A673 (cell line): ENCODE measurements around the gene AMZ1. TPM values are rescaled to one million over a fixed set of nuclear protein-coding genes. Genes with fewer than 3 reads are reported as not detected.
"Not testable (repeated sequence)": the region's sequence is repeated elsewhere in the genome, so short reads cannot be mapped to it uniquely, and the experiment has no call there.

Source experiments
- BruUV-seq: library from RNA; stranded (reverse); fragments of 400-500 nt; replicated peaks from 2 replicates; lab custom pipeline; 2021; lab: Mats Ljungman, UMichigan
- CTCF ChIA-PET: fragments of 300-600 bp; sonication (Branson Sonifier 250); formaldehyde crosslinking; loops from one replicate; lab custom pipeline; 2022; ENCODE audit warnings: antibody characterized with exemption; lab: Charles Lee
- POLR2A ChIA-PET: fragments of 300-600 bp; sonication (Branson Sonifier 250); formaldehyde crosslinking; loops from one replicate; lab custom pipeline; 2022; ENCODE audit warnings: antibody characterized with exemption; ENCODE audit not compliant: low non-redundant PET; lab: Charles Lee
- DNase-seq: peaks from one replicate; pipeline ENCODE4 v3.0.0-alpha.2; 2015; ENCODE audit warnings: low spot score
- H3K27ac ChIP-seq: fragments of 200-600 bp; sonication (generic); 2 replicates; pipeline ENCODE4 v1.5.1; 2016; ENCODE audit warnings: mixed run types, low read depth, mild to moderate bottlenecking, mixed read lengths, antibody characterized with exemption, low read length; ENCODE audit not compliant: poor library complexity, severe bottlenecking
- H3K27me3 ChIP-seq: fragments of 200-600 bp; sonication (generic); replicated peaks from 2 replicates; pipeline ENCODE4 v1.6.1; 2017; ENCODE audit warnings: mixed run types, low read depth, mild to moderate bottlenecking, mixed read lengths, antibody characterized with exemption, low read length; ENCODE audit not compliant: insufficient read depth, poor library complexity
- H3K36me3 ChIP-seq: fragments of 200-600 bp; sonication (generic); 2 replicates; pipeline ENCODE4 v1.6.1; 2016; ENCODE audit warnings: mixed run types, mild to moderate bottlenecking, mixed read lengths, antibody characterized with exemption, low read length; ENCODE audit not compliant: insufficient read depth, poor library complexity, severe bottlenecking
- H3K4me1 ChIP-seq: fragments of 200-600 bp; sonication (generic); 2 replicates; pipeline ENCODE4 v1.6.1; 2017; ENCODE audit warnings: mixed run types, mild to moderate bottlenecking, mixed read lengths, antibody characterized with exemption, low read length; ENCODE audit not compliant: insufficient read depth, poor library complexity, severe bottlenecking
- H3K4me3 ChIP-seq: fragments of 200-600 bp; sonication (generic); 2 replicates; pipeline ENCODE4 v1.5.1; 2016; ENCODE audit warnings: low read depth, mixed run types, mild to moderate bottlenecking, mixed read lengths, low read length; ENCODE audit not compliant: poor library complexity, severe bottlenecking
- H3K9me3 ChIP-seq: fragments of 200-600 bp; sonication (generic); 2 replicates; pipeline ENCODE4 v1.6.1; 2016; ENCODE audit warnings: mixed run types, low read depth, mild to moderate bottlenecking, mixed read lengths, antibody characterized with exemption, low read length; ENCODE audit not compliant: poor library complexity, severe bottlenecking
- CTCF ChIP-seq: fragments of 300-800, 200-600 bp; sonication (generic); conservative IDR thresholded peaks from 2 replicates; pipeline ENCODE4 v1.5.1; 2017; ENCODE audit warnings: low read depth, mild to moderate bottlenecking, antibody characterized with exemption, low read length, moderate library complexity, mixed read lengths
- EZH2 ChIP-seq: fragments of 200-600 bp; sonication (generic); IDR thresholded peaks from 2 replicates; pipeline ENCODE4 v1.6.1; 2017; ENCODE audit warnings: borderline replicate concordance, low read depth, mild to moderate bottlenecking, mixed read lengths, antibody characterized with exemption, low read length; ENCODE audit not compliant: poor library complexity, severe bottlenecking
- intact Hi-C: fragments of 100-400 bp; cut with micrococcal nuclease; formaldehyde crosslinking; loops from one replicate; pipeline ENCODE4 v1.10.0; 2022; ENCODE audit not compliant: unreplicated experiment
- total RNA-seq: library from RNA; stranded (reverse); gene quantifications from 2 replicates; pipeline ENCODE4 v1.2.3, GENCODE V29; 2021

The AMZ1 gene
- total RNA-seq, 1 experiment from 2014 or later, result not detected

DNA sequence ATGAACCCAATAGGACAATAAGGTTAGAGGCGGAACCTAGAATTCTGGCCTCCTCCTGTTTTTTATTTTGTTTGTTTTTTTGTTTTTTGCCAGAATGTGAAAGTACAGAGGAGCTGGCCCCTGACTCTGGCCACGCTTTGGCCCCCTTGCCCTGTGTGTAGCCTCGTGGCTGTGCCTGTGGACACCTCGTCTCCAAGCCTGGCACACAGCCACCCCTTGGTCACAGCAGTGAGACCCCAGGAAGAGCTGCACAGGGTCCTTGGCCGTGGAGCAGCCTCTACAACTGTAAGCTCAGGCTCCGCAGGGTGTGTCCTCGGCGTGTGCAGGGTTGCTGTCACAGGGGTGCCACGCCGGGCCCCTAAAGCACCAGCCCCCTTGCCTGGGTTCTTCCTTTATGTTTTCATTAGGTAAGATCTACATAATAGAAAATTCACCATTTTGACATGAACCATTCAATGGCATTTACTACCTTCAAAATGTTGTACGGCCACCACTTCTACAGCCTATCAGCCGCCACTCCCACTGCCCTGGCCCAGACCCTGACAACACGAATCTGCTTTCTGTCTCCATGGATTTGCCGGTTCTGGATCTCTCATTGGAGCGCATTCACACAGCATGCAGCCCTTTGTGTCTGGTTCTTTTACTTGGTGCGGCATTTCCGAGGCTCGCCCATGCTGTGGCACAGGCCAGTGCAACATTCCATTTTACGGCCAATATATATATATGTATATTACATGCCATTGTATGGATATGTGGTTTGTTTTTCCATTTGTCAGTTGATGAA, 51.0 kb downstream of the AMZ1 start:
- ChIA-PET CTCF (no interaction called here), POLR2A (no interaction called here)
- no peak overlapping the region for H3K27ac ChIP-seq
- no TSS peak for BruUV-seq
- peaks cover 9% of the 10 kb centered on the region for H3K4me1 ChIP-seq
- no peak overlapping the region for H3K4me3 ChIP-seq
- no peaks in the 10 kb centered on the region for H3K9me3 ChIP-seq
- H3K36me3 ChIP-seq, result no peaks in the 10 kb centered on the region
- TF ChIP-seq EZH2, result no peak
- no peak for TF ChIP-seq CTCF
- H3K27me3 ChIP-seq, result no peaks in the 10 kb centered on the region
- intact Hi-C loops, result no loop called here
- DNase-seq, result no peak

GRCh38 chr7:2743523-2744185, 55.7 kb downstream of the AMZ1 start:
- H3K36me3 ChIP-seq, DNase-seq, H3K27ac ChIP-seq, H3K9me3 ChIP-seq, H3K4me1 ChIP-seq, CTCF ChIA-PET, H3K27me3 ChIP-seq, intact Hi-C loops, BruUV-seq, POLR2A ChIA-PET, H3K4me3 ChIP-seq: not testable (repeated sequence)

GRCh38 chr7:2748684-2749083, 60.7 kb downstream of the AMZ1 start:
- H3K4me3 ChIP-seq, H3K27me3 ChIP-seq, H3K4me1 ChIP-seq, H3K9me3 ChIP-seq, POLR2A ChIA-PET, H3K27ac ChIP-seq, H3K36me3 ChIP-seq, BruUV-seq, DNase-seq, CTCF ChIA-PET, intact Hi-C loops: not testable (repeated sequence)

DNA sequence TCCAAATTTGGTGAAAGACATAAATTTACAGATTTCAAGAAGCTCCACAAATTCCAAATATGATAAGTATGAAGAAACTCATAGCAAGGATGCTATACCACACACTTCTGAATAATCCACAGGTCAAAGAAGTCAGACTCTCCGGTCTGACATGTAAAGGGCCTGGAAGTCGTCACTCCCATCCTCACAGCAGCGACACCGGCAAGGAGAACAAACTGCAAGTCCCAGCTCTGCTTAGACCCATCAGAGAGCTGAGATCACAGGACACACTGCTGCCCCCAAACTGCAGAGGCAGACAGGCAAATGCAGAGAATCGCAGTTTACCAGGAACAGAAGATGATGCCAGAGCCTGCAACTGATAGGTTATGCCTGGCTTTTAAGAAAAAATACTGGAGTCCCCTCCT, 62.0 kb downstream of the AMZ1 start:
- no peak for TF ChIP-seq EZH2
- TF ChIP-seq CTCF, result no peak
- CTCF ChIA-PET, result no interaction called here

More for the DNA sequence above, 62.0 kb downstream of the AMZ1 start:
- POLR2A ChIA-PET, result no interaction called here
- H3K4me1 ChIP-seq, result no peaks in the 10 kb centered on the region
- no peaks in the 10 kb centered on the region for H3K27me3 ChIP-seq
- no peak overlapping the region for H3K27ac ChIP-seq
- H3K36me3 ChIP-seq, result no peaks in the 10 kb centered on the region
- no peaks in the 10 kb centered on the region for H3K9me3 ChIP-seq
- intact Hi-C loops, result no loop called here
- BruUV-seq, result no TSS peak
- DNase-seq, result no peak
- H3K4me3 ChIP-seq, result no peak overlapping the region
